ENCODE measurements around the gene INAFM2.

The INAFM2 gene

DNA sequence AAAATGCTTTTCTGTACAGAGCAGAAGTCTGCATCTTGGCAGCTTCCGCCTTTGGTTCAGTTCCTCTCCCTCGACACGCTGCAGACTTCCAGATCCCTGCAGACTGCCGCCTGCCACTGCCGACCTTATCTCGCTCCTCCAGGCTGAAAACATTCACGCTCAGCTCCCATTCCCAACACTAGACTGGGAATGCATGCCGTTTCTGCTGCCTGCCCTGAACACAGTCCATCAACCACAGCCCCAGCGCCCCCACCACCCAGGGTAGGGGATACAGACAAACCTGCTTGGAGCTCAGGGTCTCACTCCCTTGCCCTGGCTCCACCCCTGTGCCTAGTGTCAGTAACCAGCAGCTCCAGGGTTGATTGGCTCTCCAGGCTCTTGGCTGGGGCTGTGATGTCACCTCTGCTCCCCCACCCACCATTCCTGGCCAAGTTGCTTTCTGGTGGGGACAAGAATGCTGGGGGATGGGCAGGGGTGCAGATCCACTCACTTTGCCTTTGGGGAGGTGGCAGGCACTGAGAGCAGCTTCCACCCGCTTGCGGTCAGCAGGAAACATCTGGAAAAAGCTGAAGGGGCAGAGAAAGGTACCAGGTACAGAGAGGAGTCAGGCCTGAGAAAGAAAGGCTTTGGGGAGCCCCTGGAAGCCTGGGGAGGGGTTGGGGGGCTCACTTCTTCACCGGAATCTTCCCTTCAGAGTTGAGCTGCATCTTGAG, 21.9 kb upstream of the INAFM2 start:
- H3K4me3 ChIP-seq (ENCODE audit: low read depth, low read length): no peak overlapping the region
- TF ChIP-seq, protein P1, sequence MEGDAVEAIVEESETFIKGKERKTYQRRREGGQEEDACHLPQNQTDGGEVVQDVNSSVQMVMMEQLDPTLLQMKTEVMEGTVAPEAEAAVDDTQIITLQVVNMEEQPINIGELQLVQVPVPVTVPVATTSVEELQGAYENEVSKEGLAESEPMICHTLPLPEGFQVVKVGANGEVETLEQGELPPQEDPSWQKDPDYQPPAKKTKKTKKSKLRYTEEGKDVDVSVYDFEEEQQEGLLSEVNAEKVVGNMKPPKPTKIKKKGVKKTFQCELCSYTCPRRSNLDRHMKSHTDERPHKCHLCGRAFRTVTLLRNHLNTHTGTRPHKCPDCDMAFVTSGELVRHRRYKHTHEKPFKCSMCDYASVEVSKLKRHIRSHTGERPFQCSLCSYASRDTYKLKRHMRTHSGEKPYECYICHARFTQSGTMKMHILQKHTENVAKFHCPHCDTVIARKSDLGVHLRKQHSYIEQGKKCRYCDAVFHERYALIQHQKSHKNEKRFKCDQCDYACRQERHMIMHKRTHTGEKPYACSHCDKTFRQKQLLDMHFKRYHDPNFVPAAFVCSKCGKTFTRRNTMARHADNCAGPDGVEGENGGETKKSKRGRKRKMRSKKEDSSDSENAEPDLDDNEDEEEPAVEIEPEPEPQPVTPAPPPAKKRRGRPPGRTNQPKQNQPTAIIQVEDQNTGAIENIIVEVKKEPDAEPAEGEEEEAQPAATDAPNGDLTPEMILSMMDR (IDR thresholded peaks at IDR 0.05; ENCODE audit: low read depth, low read length): no peak

- TF ChIP-seq, protein P1 (IDR thresholded peaks at IDR 0.05; ENCODE audit: low read depth, low read length): no peak
Measured at GRCh38 chr15:40302288-40302886, 21.1 kb upstream of the INAFM2 start.

DNA sequence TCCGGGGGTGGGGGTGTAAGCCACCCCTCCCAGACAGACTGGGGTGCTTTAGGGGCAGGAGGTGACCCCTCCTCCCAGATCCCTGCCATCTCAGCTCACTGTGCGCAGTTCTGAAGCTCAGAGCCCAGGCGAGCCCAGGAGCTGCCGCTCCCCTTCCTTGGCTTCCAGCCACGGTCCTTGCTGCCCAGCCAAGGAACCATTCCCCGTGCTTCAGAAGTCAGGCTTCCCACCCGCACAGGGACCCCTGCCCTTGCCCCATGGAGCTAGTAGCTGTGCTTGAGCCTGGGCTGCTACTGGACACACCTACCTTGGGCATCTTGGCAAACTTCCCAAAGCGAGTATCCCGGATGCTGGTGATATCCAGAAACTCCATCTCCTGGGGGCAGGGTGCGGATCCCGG, 20.5 kb upstream of the INAFM2 start:
- TF ChIP-seq, protein P1 (IDR thresholded peaks at IDR 0.05; ENCODE audit: low read depth, low read length): no peak
- no peak overlapping the region for H3K4me3 ChIP-seq (ENCODE audit: low read depth, low read length)

More at GRCh38 chr15:40302288-40302886, 21.1 kb upstream of the INAFM2 start:
- no peak overlapping the region for H3K4me3 ChIP-seq (ENCODE audit: low read depth, low read length)

GRCh38 chr15:40303576-40303975, 19.9 kb upstream of the INAFM2 start:
- TF ChIP-seq, protein P1 (IDR thresholded peaks at IDR 0.05; ENCODE audit: low read depth, low read length): no peak
- no peak overlapping the region for H3K4me3 ChIP-seq (ENCODE audit: low read depth, low read length)

DNA sequence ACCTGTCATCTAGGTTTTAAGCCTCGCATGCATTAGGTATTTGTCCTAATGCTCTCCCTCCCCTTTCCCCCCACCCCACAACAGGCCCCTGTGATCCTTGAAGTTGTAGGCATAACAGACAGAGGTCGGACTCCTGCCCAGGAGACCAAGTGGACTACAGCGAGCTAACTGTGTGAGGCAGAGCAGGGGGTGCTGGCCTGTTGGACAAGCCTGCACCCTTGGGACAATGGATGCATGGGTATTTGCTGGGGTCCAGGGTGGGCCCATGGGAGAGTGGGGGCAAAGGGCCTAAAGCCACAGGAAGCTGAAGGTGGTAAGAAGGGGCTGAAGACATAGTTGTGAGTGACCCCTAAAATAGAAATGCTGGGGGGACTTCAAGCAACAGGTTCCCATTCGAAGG, 18.2 kb upstream of the INAFM2 start:
- H3K4me3 ChIP-seq (ENCODE audit: low read depth, low read length): no peak overlapping the region
- TF ChIP-seq, protein P1 (IDR thresholded peaks at IDR 0.05; ENCODE audit: low read depth, low read length): no peak

GRCh38 chr15:40306371-40306770, 17.1 kb upstream of the INAFM2 start:
- no peak overlapping the region for H3K4me3 ChIP-seq (ENCODE audit: low read depth, low read length)
- TF ChIP-seq, protein P1 (IDR thresholded peaks at IDR 0.05; ENCODE audit: low read depth, low read length): no peak

GRCh38 chr15:40306908-40307307, 16.6 kb upstream of the INAFM2 start:
- TF ChIP-seq, protein P1 (IDR thresholded peaks at IDR 0.05; ENCODE audit: low read depth, low read length): no peak
- H3K4me3 ChIP-seq (ENCODE audit: low read depth, low read length): no peak overlapping the region

Measured in WI38 (cell line).